ENCODE measurements around the gene PSME2.
A peak's percentile ranks its signal among the peaks of the same experiment; 100 is the strongest.

PSME2 gene

DNA sequence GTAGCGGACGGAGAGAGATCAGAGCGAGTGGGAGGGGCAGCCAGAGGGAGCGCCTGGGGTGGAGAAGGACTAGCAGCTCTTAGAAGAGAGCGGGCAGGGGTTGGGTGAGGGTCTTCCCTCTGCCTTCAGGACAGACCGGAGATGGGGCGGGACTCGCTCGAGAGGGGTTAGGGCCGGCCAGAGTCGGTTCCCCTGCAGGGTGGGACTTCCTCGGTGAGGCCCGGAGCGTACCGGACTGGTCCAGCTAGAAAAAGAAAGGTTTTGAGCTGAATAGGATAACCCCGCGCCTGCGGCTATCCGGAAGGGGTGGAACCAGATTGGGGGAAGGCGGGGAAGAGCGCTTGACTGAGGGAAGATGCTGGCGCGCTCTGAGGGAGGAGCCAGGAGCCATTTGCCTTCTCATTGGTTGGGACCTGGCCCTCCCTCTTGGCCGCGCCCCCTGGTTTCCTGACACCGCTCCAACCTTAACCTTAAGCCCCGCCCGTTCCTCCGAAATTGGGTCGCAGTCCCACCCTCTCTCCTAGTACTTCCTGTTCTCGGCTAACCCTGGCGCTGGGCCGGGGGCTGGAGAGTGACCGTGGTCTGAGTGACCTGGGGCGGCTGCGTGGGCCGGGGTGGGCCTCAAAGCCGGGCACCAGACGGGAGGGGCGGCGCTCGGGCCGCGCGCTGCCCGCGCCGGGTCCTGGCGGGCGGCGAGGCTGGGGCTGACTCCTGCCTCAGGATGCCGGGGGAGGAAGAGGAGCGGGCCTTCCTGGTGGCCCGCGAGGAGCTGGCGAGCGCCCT is 759 bp upstream of the PSME2 start, which contains the start of gene RNF31 (continued):
- peak; percentile 66 for TF ChIP-seq ZBTB20 (tag by site-specific recombination; IDR thresholded peaks at IDR 0.05)
- TF ChIP-seq ZBTB11 (tag by site-specific recombination; conservative IDR thresholded peaks at IDR 0.05; ENCODE audit: low read depth): peak; percentile 45
- TF ChIP-seq, protein P1, sequence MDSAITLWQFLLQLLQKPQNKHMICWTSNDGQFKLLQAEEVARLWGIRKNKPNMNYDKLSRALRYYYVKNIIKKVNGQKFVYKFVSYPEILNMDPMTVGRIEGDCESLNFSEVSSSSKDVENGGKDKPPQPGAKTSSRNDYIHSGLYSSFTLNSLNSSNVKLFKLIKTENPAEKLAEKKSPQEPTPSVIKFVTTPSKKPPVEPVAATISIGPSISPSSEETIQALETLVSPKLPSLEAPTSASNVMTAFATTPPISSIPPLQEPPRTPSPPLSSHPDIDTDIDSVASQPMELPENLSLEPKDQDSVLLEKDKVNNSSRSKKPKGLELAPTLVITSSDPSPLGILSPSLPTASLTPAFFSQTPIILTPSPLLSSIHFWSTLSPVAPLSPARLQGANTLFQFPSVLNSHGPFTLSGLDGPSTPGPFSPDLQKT (IDR thresholded peaks at IDR 0.05; ENCODE audit: borderline replicate concordance, low read depth, low read length): no peak
- no peak; the same call in 1 of the 2 replicates for TF ChIP-seq ZXDB (tag by site-specific recombination; IDR thresholded peaks at IDR 0.05)
- no peak for TF ChIP-seq ZNF571 (tag by site-specific recombination; IDR thresholded peaks at IDR 0.05)
- TF ChIP-seq ZNF302 (tag by site-specific recombination; IDR thresholded peaks at IDR 0.05; ENCODE audit: low read depth): no peak
- TF ChIP-seq GLIS2 (tag by site-specific recombination; IDR thresholded peaks at IDR 0.05): no peak; the same call in 1 of the 2 replicates
- TF ChIP-seq ZFHX2 (tag by site-specific recombination; conservative IDR thresholded peaks at IDR 0.05): no peak
- no peak for TF ChIP-seq ZNF324 (tag by site-specific recombination; IDR thresholded peaks at IDR 0.05)
- TF ChIP-seq ZNF366 (tag by site-specific recombination; conservative IDR thresholded peaks at IDR 0.05): 0 out of 2 replicates have a peak, but pooled peaks have one; percentile 28
- TF ChIP-seq, protein P2, sequence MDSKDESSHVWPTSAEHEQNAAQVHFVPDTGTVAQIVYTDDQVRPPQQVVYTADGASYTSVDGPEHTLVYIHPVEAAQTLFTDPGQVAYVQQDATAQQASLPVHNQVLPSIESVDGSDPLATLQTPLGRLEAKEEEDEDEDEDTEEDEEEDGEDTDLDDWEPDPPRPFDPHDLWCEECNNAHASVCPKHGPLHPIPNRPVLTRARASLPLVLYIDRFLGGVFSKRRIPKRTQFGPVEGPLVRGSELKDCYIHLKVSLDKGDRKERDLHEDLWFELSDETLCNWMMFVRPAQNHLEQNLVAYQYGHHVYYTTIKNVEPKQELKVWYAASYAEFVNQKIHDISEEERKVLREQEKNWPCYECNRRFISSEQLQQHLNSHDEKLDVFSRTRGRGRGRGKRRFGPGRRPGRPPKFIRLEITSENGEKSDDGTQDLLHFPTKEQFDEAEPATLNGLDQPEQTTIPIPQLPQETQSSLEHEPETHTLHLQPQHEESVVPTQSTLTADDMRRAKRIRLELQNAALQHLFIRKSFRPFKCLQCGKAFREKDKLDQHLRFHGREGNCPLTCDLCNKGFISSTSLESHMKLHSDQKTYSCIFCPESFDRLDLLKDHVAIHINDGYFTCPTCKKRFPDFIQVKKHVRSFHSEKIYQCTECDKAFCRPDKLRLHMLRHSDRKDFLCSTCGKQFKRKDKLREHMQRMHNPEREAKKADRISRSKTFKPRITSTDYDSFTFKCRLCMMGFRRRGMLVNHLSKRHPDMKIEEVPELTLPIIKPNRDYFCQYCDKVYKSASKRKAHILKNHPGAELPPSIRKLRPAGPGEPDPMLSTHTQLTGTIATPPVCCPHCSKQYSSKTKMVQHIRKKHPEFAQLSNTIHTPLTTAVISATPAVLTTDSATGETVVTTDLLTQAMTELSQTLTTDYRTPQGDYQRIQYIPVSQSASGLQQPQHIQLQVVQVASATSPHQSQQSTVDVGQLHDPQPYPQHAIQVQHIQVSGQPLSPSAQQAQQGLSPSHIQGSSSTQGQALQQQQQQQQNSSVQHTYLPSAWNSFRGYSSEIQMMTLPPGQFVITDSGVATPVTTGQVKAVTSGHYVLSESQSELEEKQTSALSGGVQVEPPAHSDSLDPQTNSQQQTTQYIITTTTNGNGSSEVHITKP (tag by site-specific recombination; IDR thresholded peaks at IDR 0.05): peak; percentile 77
- TF ChIP-seq SP3 (tag by site-specific recombination; IDR thresholded peaks at IDR 0.05): peak; percentile 88
- TF ChIP-seq ZNF792 (tag by site-specific recombination; IDR thresholded peaks at IDR 0.05): no peak
- TF ChIP-seq ZNF23 (tag by site-specific recombination; IDR thresholded peaks at IDR 0.05; ENCODE audit: borderline replicate concordance): no peak
- TF ChIP-seq ZNF133 (tag by site-specific recombination; IDR thresholded peaks at IDR 0.05): no peak
- no peak for TF ChIP-seq ZNF530 (tag by site-specific recombination; IDR thresholded peaks at IDR 0.05; ENCODE audit: low read depth)
- no peak for TF ChIP-seq ZNF211 (tag by site-specific recombination; IDR thresholded peaks at IDR 0.05; ENCODE audit: low read depth)
- TF ChIP-seq, protein P3, sequence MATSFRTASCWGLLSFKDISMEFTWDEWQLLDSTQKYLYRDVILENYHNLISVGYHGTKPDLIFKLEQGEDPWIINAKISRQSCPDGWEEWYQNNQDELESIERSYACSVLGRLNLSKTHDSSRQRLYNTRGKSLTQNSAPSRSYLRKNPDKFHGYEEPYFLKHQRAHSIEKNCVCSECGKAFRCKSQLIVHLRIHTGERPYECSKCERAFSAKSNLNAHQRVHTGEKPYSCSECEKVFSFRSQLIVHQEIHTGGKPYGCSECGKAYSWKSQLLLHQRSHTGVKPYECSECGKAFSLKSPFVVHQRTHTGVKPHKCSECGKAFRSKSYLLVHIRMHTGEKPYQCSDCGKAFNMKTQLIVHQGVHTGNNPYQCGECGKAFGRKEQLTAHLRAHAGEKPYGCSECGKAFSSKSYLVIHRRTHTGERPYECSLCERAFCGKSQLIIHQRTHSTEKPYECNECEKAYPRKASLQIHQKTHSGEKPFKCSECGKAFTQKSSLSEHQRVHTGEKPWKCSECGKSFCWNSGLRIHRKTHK (tag by site-specific recombination; IDR thresholded peaks at IDR 0.05): no peak
- no peak for TF ChIP-seq ZNF501 (tag by site-specific recombination; IDR thresholded peaks at IDR 0.05)
- no peak for TF ChIP-seq ZNF138 (tag by site-specific recombination; IDR thresholded peaks at IDR 0.05; ENCODE audit: borderline replicate concordance)
- TF ChIP-seq ZNF155 (tag by site-specific recombination; IDR thresholded peaks at IDR 0.05): no peak
- TF ChIP-seq ZNF747 (tag by site-specific recombination; IDR thresholded peaks at IDR 0.05): no peak
- TF ChIP-seq ZNF660 (tag by site-specific recombination; IDR thresholded peaks at IDR 0.05): no peak
- TF ChIP-seq, protein P4, sequence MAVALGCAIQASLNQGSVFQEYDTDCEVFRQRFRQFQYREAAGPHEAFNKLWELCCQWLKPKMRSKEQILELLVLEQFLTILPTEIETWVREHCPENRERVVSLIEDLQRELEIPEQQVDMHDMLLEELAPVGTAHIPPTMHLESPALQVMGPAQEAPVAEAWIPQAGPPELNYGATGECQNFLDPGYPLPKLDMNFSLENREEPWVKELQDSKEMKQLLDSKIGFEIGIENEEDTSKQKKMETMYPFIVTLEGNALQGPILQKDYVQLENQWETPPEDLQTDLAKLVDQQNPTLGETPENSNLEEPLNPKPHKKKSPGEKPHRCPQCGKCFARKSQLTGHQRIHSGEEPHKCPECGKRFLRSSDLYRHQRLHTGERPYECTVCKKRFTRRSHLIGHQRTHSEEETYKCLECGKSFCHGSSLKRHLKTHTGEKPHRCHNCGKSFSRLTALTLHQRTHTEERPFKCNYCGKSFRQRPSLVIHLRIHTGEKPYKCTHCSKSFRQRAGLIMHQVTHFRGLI (tag by site-specific recombination; IDR thresholded peaks at IDR 0.05): no peak
- no peak for TF ChIP-seq ZNF202 (tag by site-specific recombination; IDR thresholded peaks at IDR 0.05; ENCODE audit: borderline replicate concordance)
- TF ChIP-seq, protein P5, sequence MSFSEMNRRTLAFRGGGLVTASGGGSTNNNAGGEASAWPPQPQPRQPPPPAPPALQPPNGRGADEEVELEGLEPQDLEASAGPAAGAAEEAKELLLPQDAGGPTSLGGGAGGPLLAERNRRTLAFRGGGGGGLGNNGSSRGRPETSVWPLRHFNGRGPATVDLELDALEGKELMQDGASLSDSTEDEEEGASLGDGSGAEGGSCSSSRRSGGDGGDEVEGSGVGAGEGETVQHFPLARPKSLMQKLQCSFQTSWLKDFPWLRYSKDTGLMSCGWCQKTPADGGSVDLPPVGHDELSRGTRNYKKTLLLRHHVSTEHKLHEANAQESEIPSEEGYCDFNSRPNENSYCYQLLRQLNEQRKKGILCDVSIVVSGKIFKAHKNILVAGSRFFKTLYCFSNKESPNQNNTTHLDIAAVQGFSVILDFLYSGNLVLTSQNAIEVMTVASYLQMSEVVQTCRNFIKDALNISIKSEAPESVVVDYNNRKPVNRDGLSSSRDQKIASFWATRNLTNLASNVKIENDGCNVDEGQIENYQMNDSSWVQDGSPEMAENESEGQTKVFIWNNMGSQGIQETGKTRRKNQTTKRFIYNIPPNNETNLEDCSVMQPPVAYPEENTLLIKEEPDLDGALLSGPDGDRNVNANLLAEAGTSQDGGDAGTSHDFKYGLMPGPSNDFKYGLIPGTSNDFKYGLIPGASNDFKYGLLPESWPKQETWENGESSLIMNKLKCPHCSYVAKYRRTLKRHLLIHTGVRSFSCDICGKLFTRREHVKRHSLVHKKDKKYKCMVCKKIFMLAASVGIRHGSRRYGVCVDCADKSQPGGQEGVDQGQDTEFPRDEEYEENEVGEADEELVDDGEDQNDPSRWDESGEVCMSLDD (tag by site-specific recombination; IDR thresholded peaks at IDR 0.05): peak; percentile 2; the same call in 1 of the 2 replicates
